Activated naive CD4-positive, alpha-beta T cell treated with anti-CD3 and anti-CD28 coated beads, Interleukin-2, amount 50 U/mL, for 24 hours (primary cell): ENCODE results near the gene HS1BP3.

Experiments used
- H3K27ac Mint-ChIP-seq: one replicate; pipeline ENCODE4 v1.8.0; 2021; ENCODE audit warnings: mild to moderate bottlenecking, mixed read lengths
- H3K27me3 Mint-ChIP-seq: one replicate; pipeline ENCODE4 v1.8.0; 2021; ENCODE audit warnings: mixed read lengths
- H3K36me3 Mint-ChIP-seq: one replicate; pipeline ENCODE4 v1.8.0; 2021; ENCODE audit warnings: mixed read lengths
- H3K4me1 Mint-ChIP-seq: one replicate; pipeline ENCODE4 v1.8.0; 2021; ENCODE audit warnings: mixed read lengths
- H3K4me3 Mint-ChIP-seq: one replicate; pipeline ENCODE4 v1.8.0; 2021; ENCODE audit warnings: mild to moderate bottlenecking, mixed read lengths
- H3K9me3 Mint-ChIP-seq: one replicate; pipeline ENCODE4 v1.8.0; 2021; ENCODE audit warnings: mixed read lengths

Gene HS1BP3

GRCh38 chr2:20576598-20577115, 74.2 kb downstream of the HS1BP3 start:
- Mint-ChIP-seq H3K36me3 (no peaks in the 10 kb centered on the region), H3K4me3 (peak overlapping the region; percentile 70), H3K9me3 (no peaks in the 10 kb centered on the region), H3K27ac (peak overlapping the region; percentile 52), H3K27me3 (no peaks in the 10 kb centered on the region), H3K4me1 (peaks cover 9% of the 10 kb centered on the region)

- peaks cover 9% of the 10 kb centered on the region for H3K4me1 Mint-ChIP-seq
- H3K4me3 Mint-ChIP-seq, result peak overlapping the region; percentile 70
- H3K9me3 Mint-ChIP-seq, result no peaks in the 10 kb centered on the region
- no peaks in the 10 kb centered on the region for H3K36me3 Mint-ChIP-seq
- H3K27me3 Mint-ChIP-seq, result no peaks in the 10 kb centered on the region
- H3K27ac Mint-ChIP-seq, result peak overlapping the region; percentile 52
Observed at GRCh38 chr2:20575935-20576597, 74.8 kb downstream of the HS1BP3 start.

GRCh38 chr2:20575414-20575813, 75.5 kb downstream of the HS1BP3 start:
- H3K4me3 Mint-ChIP-seq, result no peak overlapping the region

GRCh38 chr2:20574930-20575329, 76.0 kb downstream of the HS1BP3 start:
- no peaks in the 10 kb centered on the region for H3K36me3 Mint-ChIP-seq
- peaks cover 9% of the 10 kb centered on the region for H3K4me1 Mint-ChIP-seq
- H3K9me3 Mint-ChIP-seq, result no peaks in the 10 kb centered on the region
- no peak overlapping the region for H3K27ac Mint-ChIP-seq
- H3K4me3 Mint-ChIP-seq, result no peak overlapping the region
- H3K27me3 Mint-ChIP-seq, result no peaks in the 10 kb centered on the region

More at GRCh38 chr2:20575414-20575813, 75.5 kb downstream of the HS1BP3 start:
- no peaks in the 10 kb centered on the region for H3K27me3 Mint-ChIP-seq
- no peak overlapping the region for H3K27ac Mint-ChIP-seq
- H3K36me3 Mint-ChIP-seq, result no peaks in the 10 kb centered on the region
- no peaks in the 10 kb centered on the region for H3K9me3 Mint-ChIP-seq
- peaks cover 9% of the 10 kb centered on the region for H3K4me1 Mint-ChIP-seq

- H3K27me3 Mint-ChIP-seq, result no peaks in the 10 kb centered on the region
- H3K9me3 Mint-ChIP-seq, result no peaks in the 10 kb centered on the region
- no peak overlapping the region for H3K4me3 Mint-ChIP-seq
- no peak overlapping the region for H3K27ac Mint-ChIP-seq
- H3K36me3 Mint-ChIP-seq, result no peaks in the 10 kb centered on the region
- peaks cover 9% of the 10 kb centered on the region for H3K4me1 Mint-ChIP-seq
Observed at GRCh38 chr2:20574423-20574911, 76.4 kb downstream of the HS1BP3 start.

GRCh38 chr2:20573620-20574422, 77.1 kb downstream of the HS1BP3 start:
- no peaks in the 10 kb centered on the region for H3K36me3 Mint-ChIP-seq
- H3K4me1 Mint-ChIP-seq, result peaks cover 9% of the 10 kb centered on the region
- no peaks in the 10 kb centered on the region for H3K9me3 Mint-ChIP-seq
- no peaks in the 10 kb centered on the region for H3K27me3 Mint-ChIP-seq
- H3K4me3 Mint-ChIP-seq, result no peak overlapping the region
- H3K27ac Mint-ChIP-seq, result no peak overlapping the region

GRCh38 chr2:20572221-20572620, 78.7 kb downstream of the HS1BP3 start:
- no peak overlapping the region for H3K27ac Mint-ChIP-seq
- no peaks in the 10 kb centered on the region for H3K9me3 Mint-ChIP-seq
- H3K4me3 Mint-ChIP-seq, result no peak overlapping the region

GRCh38 chr2:20571644-20572215, 79.2 kb downstream of the HS1BP3 start:
- no peaks in the 10 kb centered on the region for H3K27me3 Mint-ChIP-seq
- H3K27ac Mint-ChIP-seq, result no peak overlapping the region
- no peaks in the 10 kb centered on the region for H3K36me3 Mint-ChIP-seq

More at GRCh38 chr2:20572221-20572620, 78.7 kb downstream of the HS1BP3 start:
- Mint-ChIP-seq H3K36me3 (no peaks in the 10 kb centered on the region), H3K4me1 (peaks cover 9% of the 10 kb centered on the region), H3K27me3 (no peaks in the 10 kb centered on the region)

GRCh38 chr2:20571231-20571630, 79.7 kb downstream of the HS1BP3 start:
- H3K27me3 Mint-ChIP-seq, result no peaks in the 10 kb centered on the region
- H3K4me3 Mint-ChIP-seq, result no peak overlapping the region
- H3K9me3 Mint-ChIP-seq, result no peaks in the 10 kb centered on the region
- peaks cover 1% of the 10 kb centered on the region for H3K4me1 Mint-ChIP-seq
- H3K36me3 Mint-ChIP-seq, result no peaks in the 10 kb centered on the region
- H3K27ac Mint-ChIP-seq, result no peak overlapping the region

More at GRCh38 chr2:20571644-20572215, 79.2 kb downstream of the HS1BP3 start:
- H3K4me1 Mint-ChIP-seq, result peaks cover 6% of the 10 kb centered on the region
- no peaks in the 10 kb centered on the region for H3K9me3 Mint-ChIP-seq
- no peak overlapping the region for H3K4me3 Mint-ChIP-seq

- Mint-ChIP-seq H3K27me3 (no peaks in the 10 kb centered on the region), H3K27ac (no peak overlapping the region), H3K9me3 (no peaks in the 10 kb centered on the region), H3K4me1 (no peaks in the 10 kb centered on the region), H3K36me3 (no peaks in the 10 kb centered on the region), H3K4me3 (no peak overlapping the region)
Observed at GRCh38 chr2:20570249-20570648, 80.6 kb downstream of the HS1BP3 start.

GRCh38 chr2:20569464-20570223, 81.3 kb downstream of the HS1BP3 start:
- Mint-ChIP-seq H3K9me3 (no peaks in the 10 kb centered on the region), H3K27ac (no peak overlapping the region), H3K4me1 (no peaks in the 10 kb centered on the region), H3K36me3 (no peaks in the 10 kb centered on the region), H3K27me3 (no peaks in the 10 kb centered on the region), H3K4me3 (no peak overlapping the region)

- Mint-ChIP-seq H3K4me1 (no peaks in the 10 kb centered on the region), H3K9me3 (no peaks in the 10 kb centered on the region), H3K27ac (no peak overlapping the region), H3K4me3 (no peak overlapping the region), H3K27me3 (no peaks in the 10 kb centered on the region), H3K36me3 (no peaks in the 10 kb centered on the region)
Observed at GRCh38 chr2:20568501-20569463, 82.1 kb downstream of the HS1BP3 start.

GRCh38 chr2:20567926-20568179, 83.0 kb downstream of the HS1BP3 start:
- Mint-ChIP-seq H3K4me3 (no peak overlapping the region), H3K36me3 (no peaks in the 10 kb centered on the region), H3K9me3 (no peaks in the 10 kb centered on the region), H3K4me1 (no peaks in the 10 kb centered on the region), H3K27me3 (no peaks in the 10 kb centered on the region), H3K27ac (no peak overlapping the region)
